Right lobe of liver (tissue), 6 donors: ENCODE data around the gene INPP5A. TPM values are rescaled to one million over a fixed set of nuclear protein-coding genes. Genes with fewer than 3 reads are reported as not detected.

Experiments
- ATAC-seq, 4 donors: fragments of 200-7000 bp; cut with Tn5 transposase; one replicate each; pipeline ENCODE4 v1.9.1; 2020; ENCODE audit warnings: mild to moderate bottlenecking in 4 of 4, moderate library complexity in 4 of 4
- DNase-seq, 3 donors: peaks; one replicate each; pipeline ENCODE4 v3.0.0-alpha.2; 2020
- H3K27ac ChIP-seq, 3 donors: fragments of 200-600 bp; one replicate each; pipeline ENCODE4 v1.8.0; 2022
- H3K27me3 ChIP-seq, 2 donors: fragments of 200-600 bp; one replicate each; pipeline ENCODE4 v1.8.0; 2022
- H3K36me3 ChIP-seq, 4 donors: fragments of 200-600 bp; sonication (generic) in 1 of 4; one replicate each; pipeline versions ENCODE4 v1.5.1 to v1.8.0; 2017 to 2022; ENCODE audit warnings: control low read depth in 1 of 4
- H3K4me1 ChIP-seq, 4 donors: fragments of 200-600 bp; sonication (generic) in 1 of 4; one replicate each; pipeline versions ENCODE4 v1.5.1 to v1.8.0; 2017 to 2022; ENCODE audit warnings: control low read depth in 1 of 4
- H3K4me3 ChIP-seq, 3 donors: fragments of 200-600 bp; one replicate each; pipeline ENCODE4 v1.8.0; 2022
- H3K9me3 ChIP-seq, 4 donors: fragments of 200-600 bp; sonication (generic) in 1 of 4; one replicate each; pipeline versions ENCODE4 v1.5.1 to v1.8.0; 2017 to 2022; ENCODE audit warnings: control low read depth in 1 of 4
- POLR2A ChIP-seq: fragments of 450-650 bp; IDR thresholded peaks from one replicate; pipeline ENCODE4 v1.6.1; 2017; ENCODE audit warnings: antibody characterized with exemption, mild to moderate bottlenecking
- WGBS: methylation state at CpG from one replicate; pipeline ENCODE4 v1.1.6; 2018; ENCODE audit warnings: low coverage, low lambda C conversion rate; ENCODE audit not compliant: insufficient coverage; ENCODE audit errors: missing lambda C conversion rate; 5-methylcytosine and 5-hydroxymethylcytosine counted together
- intact Hi-C, 2 donors: fragments of 100-400 bp; cut with DNase I; formaldehyde crosslinking; loops; one replicate each; pipeline versions ENCODE4 v1.11.2 to v1.14.1; 2022
- total RNA-seq, 6 experiments: library from RNA; depleted of rRNA in 2 of 6; stranded (reverse); fragments of >200 nt in 2 of 6; fragmentation: NEBNext Ultra II Directional in 3 of 6; extraction: Animal tissue kit (Norgen Biotek cat#: 25700) in 3 of 6; gene quantifications; one replicate each; pipeline versions ENCODE4 v1.1.0 to v1.2.4, GENCODE V29; 2016 to 2023
- TF ChIP-seq, protein P1 (sequence below), 4 donors: fragments of 200-600 bp in 3 of 4; fragments of 450-650 bp in 1 of 4; IDR thresholded peaks; one replicate each; pipeline versions ENCODE4 v1.5.1 to v1.8.0; 2016 to 2022; ENCODE audit warnings: antibody characterized with exemption in 4 of 4, mild to moderate bottlenecking in 2 of 4
- donor health status: DM: no; HTN: yes; CAD: no.
- donor health status: DM: no; HTN: no; CAD: no.
- donor health status: DM: no; HTN: no; CAD: no.
- donor health status: DM: no; HTN: yes; CAD: no.
- donor health status: DM: no; HTN: yes; CAD: no.

The INPP5A gene
- total RNA-seq, 6 experiments from 2014 or later = 12.5 to 24.6 (median 16.9) TPM

DNA sequence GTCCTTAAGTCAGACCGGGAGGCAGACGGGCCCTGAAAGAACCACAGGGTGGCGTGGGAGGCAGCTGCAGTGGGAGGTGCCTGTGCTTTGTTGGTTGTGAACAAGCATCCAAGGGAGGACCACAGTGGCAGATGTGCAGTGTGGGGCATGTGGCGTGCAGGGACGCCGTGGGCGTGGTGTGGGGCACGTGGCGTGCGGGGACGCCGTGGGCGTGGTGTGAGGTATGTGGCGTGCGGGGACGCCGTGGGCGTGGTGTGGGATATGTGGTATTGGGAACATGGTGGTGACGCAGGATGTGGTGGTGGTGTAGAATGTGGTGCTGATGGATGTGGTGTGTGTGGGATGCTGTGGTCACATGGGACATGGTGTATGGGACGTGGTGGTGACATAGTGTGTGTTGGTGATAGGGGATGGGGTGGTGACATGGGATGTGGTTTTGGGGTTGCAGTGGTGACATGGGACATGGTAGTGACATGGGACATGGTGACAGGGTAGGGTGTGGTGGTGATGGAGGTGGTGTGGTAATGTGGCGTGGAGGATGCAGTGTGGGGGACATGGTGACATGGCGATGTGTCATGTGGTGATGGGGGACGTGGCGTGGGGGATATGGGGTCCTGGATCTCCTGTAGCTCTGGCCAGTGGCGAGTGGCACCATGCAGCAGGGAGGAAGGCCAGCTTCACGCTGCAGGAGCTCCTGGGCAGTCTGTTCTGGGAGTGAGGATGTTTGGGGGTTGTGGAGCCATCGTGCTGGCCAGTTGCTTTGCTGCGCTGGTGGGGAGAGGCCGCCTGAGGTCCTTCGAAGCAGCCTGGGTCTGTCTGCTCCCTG lies 78.8 kb downstream of the INPP5A start:
- Histone ChIP-seq H3K4me3 (no peak overlapping the region), H3K27me3 (no peaks in the 10 kb centered on the region), H3K9me3 (peaks cover 0 to 5% (median 0%) of the 10 kb centered on the region in 4 donors), H3K36me3 (no peaks in the 10 kb centered on the region), H3K4me1 (no peaks in the 10 kb centered on the region), H3K27ac (no peak overlapping the region)
- intact Hi-C loops = no loop called here
- ATAC-seq (peak in 1 of 4 donors; percentile 20), DNase-seq (no peak)
- TF ChIP-seq POLR2A = no peak
- TF ChIP-seq, protein P1, sequence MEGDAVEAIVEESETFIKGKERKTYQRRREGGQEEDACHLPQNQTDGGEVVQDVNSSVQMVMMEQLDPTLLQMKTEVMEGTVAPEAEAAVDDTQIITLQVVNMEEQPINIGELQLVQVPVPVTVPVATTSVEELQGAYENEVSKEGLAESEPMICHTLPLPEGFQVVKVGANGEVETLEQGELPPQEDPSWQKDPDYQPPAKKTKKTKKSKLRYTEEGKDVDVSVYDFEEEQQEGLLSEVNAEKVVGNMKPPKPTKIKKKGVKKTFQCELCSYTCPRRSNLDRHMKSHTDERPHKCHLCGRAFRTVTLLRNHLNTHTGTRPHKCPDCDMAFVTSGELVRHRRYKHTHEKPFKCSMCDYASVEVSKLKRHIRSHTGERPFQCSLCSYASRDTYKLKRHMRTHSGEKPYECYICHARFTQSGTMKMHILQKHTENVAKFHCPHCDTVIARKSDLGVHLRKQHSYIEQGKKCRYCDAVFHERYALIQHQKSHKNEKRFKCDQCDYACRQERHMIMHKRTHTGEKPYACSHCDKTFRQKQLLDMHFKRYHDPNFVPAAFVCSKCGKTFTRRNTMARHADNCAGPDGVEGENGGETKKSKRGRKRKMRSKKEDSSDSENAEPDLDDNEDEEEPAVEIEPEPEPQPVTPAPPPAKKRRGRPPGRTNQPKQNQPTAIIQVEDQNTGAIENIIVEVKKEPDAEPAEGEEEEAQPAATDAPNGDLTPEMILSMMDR (IDR thresholded peaks at IDR 0.05) = no peak
- WGBS = 73% methylated on average over 21 of the region's 30 CpGs

DNA sequence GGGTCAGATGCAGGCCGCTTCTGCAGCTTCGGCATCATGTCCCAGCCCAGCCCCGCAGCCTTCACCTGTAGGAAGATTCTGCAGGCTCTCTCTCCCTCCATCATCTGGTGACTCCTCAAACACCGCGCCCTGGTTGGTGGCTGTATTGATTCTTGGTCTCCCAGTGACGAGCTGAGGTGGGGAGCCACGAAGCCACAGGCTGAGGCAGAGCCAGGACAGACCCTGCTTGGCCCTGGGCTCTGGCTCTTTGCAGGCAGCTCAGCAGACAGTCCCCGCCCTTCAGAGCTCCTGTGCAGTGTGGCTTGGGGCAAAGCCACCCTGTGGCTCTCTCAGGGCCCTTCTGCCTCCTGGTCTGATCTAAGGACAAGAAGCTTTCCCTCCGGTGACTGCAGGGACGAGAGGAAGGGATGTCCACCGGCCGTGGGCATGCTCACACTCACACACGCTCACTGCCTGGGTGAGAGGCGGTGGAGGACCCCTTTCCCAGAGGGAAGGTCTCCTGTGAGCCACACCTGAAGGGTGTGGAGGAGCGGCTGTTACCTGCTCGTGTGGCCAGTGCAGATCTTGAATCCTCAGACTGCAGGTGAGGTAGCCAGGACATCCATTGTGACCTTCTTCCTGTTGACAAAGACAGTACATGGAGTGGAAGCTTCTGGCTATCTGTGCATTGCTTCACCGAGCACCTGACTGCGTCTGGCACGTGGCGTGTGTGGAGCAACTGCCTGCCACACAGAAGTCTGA lies 79.6 kb downstream of the INPP5A start:
- Histone ChIP-seq H3K36me3 (no peaks in the 10 kb centered on the region), H3K9me3 (peaks cover 0 to 5% (median 0%) of the 10 kb centered on the region in 4 donors), H3K27ac (no peak overlapping the region), H3K4me1 (no peaks in the 10 kb centered on the region), H3K27me3 (no peaks in the 10 kb centered on the region), H3K4me3 (no peak overlapping the region)
- TF ChIP-seq, protein P1 (IDR thresholded peaks at IDR 0.05) = no peak
- TF ChIP-seq POLR2A = no peak
- ATAC-seq (peak in 3 of 4 donors; percentile 19 to 54 (median 26)), DNase-seq (peak in 1 of 3 donors; percentile 46)
- 60% methylated on average over 1 of the region's 20 CpGs for WGBS
- intact Hi-C loops = no loop called here

DNA sequence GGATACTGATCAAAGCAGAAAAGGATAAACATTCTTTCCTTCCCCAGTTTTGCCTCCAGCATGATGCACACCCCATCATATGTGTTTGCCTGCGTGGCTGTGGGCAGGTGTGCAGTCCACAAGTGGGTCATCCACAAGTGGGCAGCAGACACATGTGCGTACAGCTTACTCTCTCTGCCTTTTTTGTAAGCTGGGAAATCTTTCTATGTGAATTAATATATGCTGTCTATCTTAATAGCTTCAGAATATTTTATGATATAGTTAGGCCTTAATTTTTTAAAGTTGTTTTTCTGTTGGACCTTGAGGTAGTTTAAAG lies 80.1 kb downstream of the INPP5A start:
- no peak for ATAC-seq
- H3K27ac ChIP-seq = no peak overlapping the region
- no peaks in the 10 kb centered on the region for H3K4me1 ChIP-seq
- no peaks in the 10 kb centered on the region for H3K36me3 ChIP-seq
- no peak for DNase-seq
- 90% methylated on average over 1 of the region's 2 CpGs for WGBS
- peaks cover 0 to 5% (median 0%) of the 10 kb centered on the region in 4 donors for H3K9me3 ChIP-seq
- no peaks in the 10 kb centered on the region for H3K27me3 ChIP-seq
- no peak overlapping the region for H3K4me3 ChIP-seq
- no peak for TF ChIP-seq POLR2A
- TF ChIP-seq, protein P1 (IDR thresholded peaks at IDR 0.05) = no peak
- intact Hi-C loops = no loop called here

DNA sequence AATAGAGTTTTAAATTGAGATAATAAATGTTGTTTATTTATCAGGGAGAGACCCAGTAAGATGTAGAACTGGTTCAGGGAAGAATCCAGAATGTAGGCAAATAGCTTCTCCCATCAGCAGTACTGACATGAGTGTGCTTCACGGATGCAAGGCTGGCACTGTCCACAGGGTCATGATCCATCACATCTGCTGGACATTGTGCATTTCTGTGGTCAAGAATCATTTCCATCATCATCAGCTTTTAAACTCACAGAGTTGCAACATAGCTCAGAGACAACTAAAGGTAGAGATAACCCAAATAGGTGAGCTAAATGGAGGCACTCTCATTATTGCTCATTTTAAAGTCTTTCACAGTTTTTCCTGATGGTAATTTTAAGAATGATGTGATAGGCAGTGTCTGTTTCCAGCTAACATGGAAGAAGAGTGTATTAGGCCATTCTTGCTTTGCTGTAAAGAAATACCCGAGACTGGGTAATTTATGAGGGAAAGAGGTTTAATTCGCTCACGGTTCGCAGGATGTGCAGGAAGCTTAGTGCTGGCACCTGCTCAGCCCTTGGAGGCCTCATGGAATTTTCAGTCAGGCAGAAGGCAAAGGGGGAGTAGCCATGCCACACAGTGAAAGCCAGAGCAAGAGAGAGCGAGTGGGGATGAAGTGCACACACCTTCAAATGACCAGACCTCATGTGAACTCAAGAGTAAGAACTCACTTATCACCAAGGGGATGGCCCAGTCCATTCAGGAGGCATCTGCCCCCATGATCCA lies 80.8 kb downstream of the INPP5A start:
- Histone ChIP-seq H3K9me3 (peaks cover 0 to 5% (median 0%) of the 10 kb centered on the region in 4 donors), H3K27ac (no peak overlapping the region), H3K36me3 (no peaks in the 10 kb centered on the region), H3K4me3 (no peak overlapping the region), H3K27me3 (no peaks in the 10 kb centered on the region), H3K4me1 (no peaks in the 10 kb centered on the region)
- ATAC-seq (no peak), DNase-seq (no peak)
- intact Hi-C loops = no loop called here
- WGBS = 91% methylated on average over 5 of the region's 6 CpGs
- TF ChIP-seq POLR2A = no peak
- TF ChIP-seq, protein P1 (IDR thresholded peaks at IDR 0.05) = no peak
